B cell (primary cell): ENCODE data around the gene MYO1C. TPM values are rescaled to one million over a fixed set of nuclear protein-coding genes. Genes with fewer than 3 reads are reported as not detected.

ENCODE experiments used
- ATAC-seq: fragments of 200-7000 bp; cut with Tn5 transposase; one replicate; pipeline ENCODE4 v1.10.0; 2021; ENCODE audit warnings: low read depth, mild to moderate bottlenecking, moderate number of reproducible peaks, moderate library complexity
- CTCF ChIA-PET: fragments of 350-600 bp; sonication (Branson Sonifier 250); formaldehyde crosslinking; loops from one replicate; lab custom pipeline; 2021; ENCODE audit warnings: antibody characterized with exemption, inconsistent platforms; lab: Charles Lee
- POLR2A ChIA-PET: fragments of 350-600 bp; sonication (Branson Sonifier 250); formaldehyde crosslinking; loops from one replicate; lab custom pipeline; 2021; ENCODE audit warnings: antibody characterized with exemption; lab: Charles Lee
- DNase-seq: peaks from one replicate; pipeline ENCODE4 v3.0.0; 2013
- H2AFZ ChIP-seq: 2 replicates; pipeline ENCODE4 v1.6.1; 2012; ENCODE audit warnings: mild to moderate bottlenecking, low read depth, low read length; ENCODE audit not compliant: insufficient read depth, poor library complexity, severe bottlenecking
- H3K27ac ChIP-seq, 2 donors: 1 replicate in 1 of 2; 2 replicates in 1 of 2; pipeline ENCODE4 v1.5.1; 2012 to 2013; ENCODE audit warnings: low read length in 2 of 2, mild to moderate bottlenecking in 2 of 2, moderate library complexity in 1 of 2
- H3K27me3 ChIP-seq, 4 experiments: fragments of 200-600 bp in 1 of 4; sonication (generic) in 1 of 4; replicated peaks in 1 of 4; 1 replicate in 2 of 4; 2 replicates in 2 of 4; pipeline versions ENCODE4 v1.6.1 to v1.7.0; 2013 to 2016; ENCODE audit warnings: low read length in 3 of 4, mild to moderate bottlenecking in 2 of 4, mixed read lengths in 1 of 4, moderate library complexity in 1 of 4; ENCODE audit not compliant: insufficient read depth in 4 of 4, control insufficient read depth in 3 of 4; ENCODE audit errors: control extremely low read depth in 1 of 4
- H3K36me3 ChIP-seq, 2 experiments: replicated peaks in 1 of 2; 1 replicate in 1 of 2; 2 replicates in 1 of 2; pipeline versions ENCODE4 v1.6.1 to v1.7.1; 2013; ENCODE audit warnings: low read length in 1 of 2; ENCODE audit not compliant: insufficient read depth in 2 of 2, control insufficient read depth in 1 of 2; ENCODE audit errors: control extremely low read depth in 1 of 2, extremely low read depth in 1 of 2
- H3K4me1 ChIP-seq, 2 donors: fragments of 200-600 bp in 1 of 2; sonication (generic) in 1 of 2; 1 replicate in 1 of 2; 2 replicates in 1 of 2; pipeline versions ENCODE4 v1.5.1 to v1.6.1; 2013 to 2017; ENCODE audit warnings: low read length in 2 of 2; ENCODE audit not compliant: control insufficient read depth in 2 of 2, insufficient read depth in 2 of 2
- H3K4me2 ChIP-seq: replicated peaks from 2 replicates; pipeline ENCODE3; 2012; ENCODE audit warnings: mild to moderate bottlenecking, low read depth, low read length; ENCODE audit not compliant: poor library complexity, severe bottlenecking
- H3K4me3 ChIP-seq, 5 experiments: fragments of 200-600 bp in 1 of 5; sonication (generic) in 1 of 5; 1 replicate in 3 of 5; 2 replicates in 2 of 5; pipeline versions ENCODE4 v1.5.1 to v1.7.0; 2011 to 2016; ENCODE audit warnings: low read length in 4 of 5, mild to moderate bottlenecking in 4 of 5, low read depth in 2 of 5, control low read depth in 1 of 5, moderate library complexity in 1 of 5; ENCODE audit not compliant: insufficient read depth in 1 of 5; ENCODE audit errors: control extremely low read depth in 1 of 5, extremely low read depth in 1 of 5
- H3K79me2 ChIP-seq: fragments of 200-600 bp; sonication (generic); one replicate; pipeline ENCODE4 v1.6.0; 2016; ENCODE audit warnings: low read length; ENCODE audit not compliant: control insufficient read depth, insufficient read depth
- H3K9ac ChIP-seq: fragments of 200-600 bp; sonication (generic); 2 replicates; pipeline ENCODE4 v1.6.1; 2017; ENCODE audit warnings: mild to moderate bottlenecking, low read length, moderate library complexity
- H3K9me3 ChIP-seq, 3 donors: one replicate each; pipeline versions ENCODE4 v1.6.1 to v1.7.1; 2013; ENCODE audit warnings: low read length in 2 of 3; ENCODE audit not compliant: control insufficient read depth in 2 of 3, insufficient read depth in 1 of 3; ENCODE audit errors: control extremely low read depth in 1 of 3
- H4K20me1 ChIP-seq: 2 replicates; pipeline ENCODE4 v1.6.0; 2012; ENCODE audit warnings: mild to moderate bottlenecking, low read length; ENCODE audit not compliant: insufficient read depth, control insufficient read depth, poor library complexity, severe bottlenecking
- H3K27ac Mint-ChIP-seq: one replicate; pipeline ENCODE4 v1.8.0; 2021; ENCODE audit warnings: mixed read lengths
- H3K27me3 Mint-ChIP-seq: one replicate; pipeline ENCODE4 v1.8.0; 2021; ENCODE audit warnings: mixed read lengths
- H3K4me1 Mint-ChIP-seq: one replicate; pipeline ENCODE4 v1.8.0; 2021; ENCODE audit warnings: mixed read lengths
- H3K4me3 Mint-ChIP-seq: one replicate; pipeline ENCODE4 v1.8.0; 2021; ENCODE audit warnings: mixed read lengths
- H3K9me3 Mint-ChIP-seq: one replicate; pipeline ENCODE4 v1.8.0; 2022; ENCODE audit warnings: mixed read lengths; ENCODE audit not compliant: insufficient read depth
- CTCF ChIP-seq: fragments of 200-600 bp; IDR thresholded peaks from one replicate; pipeline ENCODE4 v1.8.0; 2022; ENCODE audit warnings: antibody characterized with exemption, mild to moderate bottlenecking
- EZH2 ChIP-seq: IDR thresholded peaks from 2 replicates; pipeline ENCODE4 v1.6.1; 2012; ENCODE audit warnings: borderline replicate concordance, low read depth, mild to moderate bottlenecking, moderate library complexity, low read length; ENCODE audit not compliant: insufficient read depth, poor library complexity, severe bottlenecking
- WGBS: methylation state at CpG from one replicate; pipeline ENCODE4 v1.1.5; 2013; ENCODE audit warnings: missing lambda C conversion rate; ENCODE audit not compliant: insufficient coverage; 5-methylcytosine and 5-hydroxymethylcytosine counted together
- intact Hi-C: fragments of 100-400 bp; cut with micrococcal nuclease; formaldehyde crosslinking; loops from one replicate; pipeline ENCODE4 v1.10.0; 2022
- polyA plus RNA-seq: library from polyadenylated mRNA; depleted of rRNA; stranded (reverse); fragments of >200 nt; gene quantifications from 2 replicates; pipeline ENCODE4 v1.2.3, GENCODE V29; 2012
- total RNA-seq, 2 donors: library from RNA; stranded (reverse); fragments of 120-200 nt in 1 of 2; gene quantifications; 1 replicate in 1 of 2; 2 replicates in 1 of 2; pipeline versions ENCODE4 v1.2.3 to v1.2.4, GENCODE V29; 2013 to 2022

Gene MYO1C
- total and polyA plus RNA-seq, 2 donors (not counting 1 experiment from before 2014, with no cell fraction given) = 54.7 to 81.7 TPM

- 100% methylated on average over 2 of the region's 4 CpGs for WGBS
- H3K9ac ChIP-seq = no peak overlapping the region
- H3K4me2 ChIP-seq = no peak overlapping the region
- peaks cover 100% of the 10 kb centered on the region for H3K79me2 ChIP-seq
- no peaks in the 10 kb centered on the region for H3K9me3 ChIP-seq
- ChIA-PET POLR2A (no interaction called here), CTCF (interaction anchor here (1.0 kb wide), 1 partner anchor 77 kb away, joined by 4 read pairs; no protein-coding TSS in a partner anchor)
- no peaks in the 10 kb centered on the region for H3K27me3 ChIP-seq
- H3K36me3 ChIP-seq = peaks cover 1 to 6% of the 10 kb centered on the region in 2 experiments
- DNase-seq (no peak), ATAC-seq (no peak)
- no peak overlapping the region for H2AFZ ChIP-seq
- peaks cover 88% of the 10 kb centered on the region for H4K20me1 ChIP-seq
- H3K4me1 ChIP-seq = peaks cover 4% of the 10 kb centered on the region in 2 donors
- intact Hi-C loops = no loop called here
- Mint-ChIP-seq H3K4me1 (peaks cover 23% of the 10 kb centered on the region), H3K9me3 (no peaks in the 10 kb centered on the region), H3K27ac (no peak overlapping the region), H3K4me3 (no peak overlapping the region), H3K27me3 (no peaks in the 10 kb centered on the region)
- H3K4me3 ChIP-seq = no peak overlapping the region
- TF ChIP-seq CTCF (no peak), EZH2 (no peak)
- no peak overlapping the region for H3K27ac ChIP-seq
Measured at GRCh38 chr17:1442187-1442586, 50.3 kb downstream of the MYO1C start.

- CTCF ChIA-PET = interaction anchor here (1.0 kb wide), 1 partner anchor 76 kb away, joined by 4 read pairs; no protein-coding TSS in a partner anchor
- 93% methylated on average over 6 of the region's 8 CpGs for WGBS
Measured at GRCh38 chr17:1440921-1441320, 51.6 kb downstream of the MYO1C start.

More at GRCh38 chr17:1440921-1441320, 51.6 kb downstream of the MYO1C start:
- H4K20me1 ChIP-seq = peaks cover 86% of the 10 kb centered on the region
- H3K9me3 ChIP-seq = no peaks in the 10 kb centered on the region
- peaks cover 100% of the 10 kb centered on the region for H3K79me2 ChIP-seq
- H3K27ac ChIP-seq = no peak overlapping the region
- no peak overlapping the region for H3K4me3 ChIP-seq
- Mint-ChIP-seq H3K4me3 (no peak overlapping the region), H3K27ac (no peak overlapping the region), H3K4me1 (peaks cover 14% of the 10 kb centered on the region), H3K9me3 (no peaks in the 10 kb centered on the region), H3K27me3 (no peaks in the 10 kb centered on the region)
- peaks cover 5 to 19% of the 10 kb centered on the region in 2 experiments for H3K36me3 ChIP-seq
- no peaks in the 10 kb centered on the region for H3K27me3 ChIP-seq
- TF ChIP-seq EZH2 = no peak
- no peak for TF ChIP-seq CTCF
- intact Hi-C loops = no loop called here
- H2AFZ ChIP-seq = no peak overlapping the region
- no peaks in the 10 kb centered on the region for H3K4me1 ChIP-seq
- no peak for DNase-seq
- no peak overlapping the region for H3K9ac ChIP-seq
- no peak for ATAC-seq
- POLR2A ChIA-PET = no interaction called here
- no peak overlapping the region for H3K4me2 ChIP-seq
